Ishikawa (cell line): ENCODE results near the gene C17orf75.

Experiments
- CEBPB ChIP-seq: IDR thresholded peaks from 2 replicates; pipeline ENCODE4 v1.6.1; 2012
- CREB1 ChIP-seq: IDR thresholded peaks from 2 replicates; pipeline ENCODE4 v1.6.1; 2012; ENCODE audit warnings: low read depth
- EGR1 ChIP-seq: IDR thresholded peaks from 2 replicates; pipeline ENCODE4 v1.6.1; 2012
- FOXM1 ChIP-seq: IDR thresholded peaks from 2 replicates; pipeline ENCODE4 v1.6.1; 2012; ENCODE audit warnings: low read depth, borderline replicate concordance
- NFIC ChIP-seq: IDR thresholded peaks from 2 replicates; pipeline ENCODE4 v1.6.1; 2012
- RAD21 ChIP-seq: IDR thresholded peaks from 2 replicates; pipeline ENCODE4 v1.6.1; 2012; ENCODE audit warnings: low read depth
- TAF1 ChIP-seq: IDR thresholded peaks from 2 replicates; pipeline ENCODE4 v1.6.1; 2012; ENCODE audit warnings: low read depth, mild to moderate bottlenecking
- TCF12 ChIP-seq: IDR thresholded peaks from 2 replicates; pipeline ENCODE4 v1.6.1; 2012; ENCODE audit warnings: low read depth
- TEAD4 ChIP-seq: IDR thresholded peaks from 2 replicates; pipeline ENCODE4 v1.6.1; 2012
- YY1 ChIP-seq: IDR thresholded peaks from 2 replicates; pipeline ENCODE4 v1.6.1; 2012; ENCODE audit warnings: low read depth
- ZBTB7A ChIP-seq: IDR thresholded peaks from 2 replicates; pipeline ENCODE4 v1.6.1; 2012; ENCODE audit warnings: low read depth
- TF ChIP-seq, protein P1 (sequence below): IDR thresholded peaks from 2 replicates; pipeline ENCODE4 v1.6.1; 2012; ENCODE audit warnings: low read depth, mild to moderate bottlenecking
- TF ChIP-seq, protein P2 (sequence below): IDR thresholded peaks from 2 replicates; pipeline ENCODE4 v1.6.1; 2012
- TF ChIP-seq, protein P3 (sequence below): IDR thresholded peaks from 2 replicates; pipeline ENCODE4 v1.6.1; 2012

Gene C17orf75

DNA sequence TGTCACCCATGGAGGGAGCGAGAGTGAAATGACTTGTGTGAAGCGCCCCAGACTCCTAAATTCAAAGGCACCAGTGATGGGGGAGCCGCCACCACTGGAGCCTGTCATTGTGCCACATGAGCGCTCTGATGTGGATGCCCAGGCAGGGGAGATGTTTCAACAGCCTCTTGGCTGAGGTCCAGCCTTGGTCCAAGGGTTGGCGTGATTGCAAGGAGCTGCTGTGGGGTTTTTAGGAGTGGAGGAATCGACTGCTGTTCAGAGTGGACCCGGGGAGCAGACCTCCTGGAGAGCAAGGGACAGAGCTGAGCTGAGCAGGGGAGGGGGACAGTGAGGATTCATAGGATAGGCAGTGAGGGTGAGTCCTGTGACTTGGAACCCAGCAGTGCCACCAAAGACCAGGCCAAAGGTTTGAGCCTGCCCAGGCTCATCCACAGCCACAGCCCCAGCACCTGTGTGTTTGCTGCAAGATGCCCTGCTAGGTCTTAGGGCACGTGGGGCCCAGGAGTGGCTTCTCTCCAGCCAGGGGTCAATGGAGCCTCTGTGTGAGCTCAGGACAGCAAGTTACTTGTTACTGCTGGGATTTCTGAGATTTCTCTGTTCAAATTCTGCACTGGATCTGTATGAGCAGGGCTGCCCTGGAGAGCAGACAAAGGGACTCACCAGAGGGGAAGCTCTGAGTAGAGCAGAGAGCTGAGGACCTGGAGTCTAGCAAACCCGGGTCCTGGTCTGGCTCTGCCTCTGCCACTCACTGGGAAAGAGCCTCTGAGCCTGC lies 56.0 kb downstream of the C17orf75 start:
- TF ChIP-seq, protein P1, sequence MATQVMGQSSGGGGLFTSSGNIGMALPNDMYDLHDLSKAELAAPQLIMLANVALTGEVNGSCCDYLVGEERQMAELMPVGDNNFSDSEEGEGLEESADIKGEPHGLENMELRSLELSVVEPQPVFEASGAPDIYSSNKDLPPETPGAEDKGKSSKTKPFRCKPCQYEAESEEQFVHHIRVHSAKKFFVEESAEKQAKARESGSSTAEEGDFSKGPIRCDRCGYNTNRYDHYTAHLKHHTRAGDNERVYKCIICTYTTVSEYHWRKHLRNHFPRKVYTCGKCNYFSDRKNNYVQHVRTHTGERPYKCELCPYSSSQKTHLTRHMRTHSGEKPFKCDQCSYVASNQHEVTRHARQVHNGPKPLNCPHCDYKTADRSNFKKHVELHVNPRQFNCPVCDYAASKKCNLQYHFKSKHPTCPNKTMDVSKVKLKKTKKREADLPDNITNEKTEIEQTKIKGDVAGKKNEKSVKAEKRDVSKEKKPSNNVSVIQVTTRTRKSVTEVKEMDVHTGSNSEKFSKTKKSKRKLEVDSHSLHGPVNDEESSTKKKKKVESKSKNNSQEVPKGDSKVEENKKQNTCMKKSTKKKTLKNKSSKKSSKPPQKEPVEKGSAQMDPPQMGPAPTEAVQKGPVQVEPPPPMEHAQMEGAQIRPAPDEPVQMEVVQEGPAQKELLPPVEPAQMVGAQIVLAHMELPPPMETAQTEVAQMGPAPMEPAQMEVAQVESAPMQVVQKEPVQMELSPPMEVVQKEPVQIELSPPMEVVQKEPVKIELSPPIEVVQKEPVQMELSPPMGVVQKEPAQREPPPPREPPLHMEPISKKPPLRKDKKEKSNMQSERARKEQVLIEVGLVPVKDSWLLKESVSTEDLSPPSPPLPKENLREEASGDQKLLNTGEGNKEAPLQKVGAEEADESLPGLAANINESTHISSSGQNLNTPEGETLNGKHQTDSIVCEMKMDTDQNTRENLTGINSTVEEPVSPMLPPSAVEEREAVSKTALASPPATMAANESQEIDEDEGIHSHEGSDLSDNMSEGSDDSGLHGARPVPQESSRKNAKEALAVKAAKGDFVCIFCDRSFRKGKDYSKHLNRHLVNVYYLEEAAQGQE, result no peak
- no peak for TF ChIP-seq YY1
- no peak for TF ChIP-seq EGR1
- TF ChIP-seq TCF12, result no peak
- TF ChIP-seq NFIC, result peak; percentile 36
- no peak for TF ChIP-seq TEAD4

DNA sequence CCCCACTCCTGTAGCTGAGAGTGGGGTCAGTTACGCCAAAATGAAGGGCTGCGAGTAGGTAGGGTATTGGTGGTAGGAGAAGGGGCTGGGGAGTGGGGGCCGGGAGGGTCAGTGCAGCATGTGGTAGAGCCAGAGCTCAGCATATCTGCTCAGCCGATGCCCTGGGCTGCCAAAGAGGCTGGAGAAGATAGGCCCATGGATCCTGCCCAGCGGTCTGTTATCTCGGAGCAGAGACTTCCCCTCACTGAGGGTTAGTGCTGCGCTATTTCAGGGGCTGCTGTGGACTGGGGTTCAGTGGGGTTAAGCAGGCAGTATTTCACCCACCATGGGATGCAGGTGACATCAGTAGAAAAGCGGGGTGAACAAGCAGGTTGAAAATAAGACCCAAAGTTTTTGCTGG lies 56.7 kb downstream of the C17orf75 start:
- TF ChIP-seq TEAD4 (no peak), FOXM1 (no peak), RAD21 (no peak)
- TF ChIP-seq, protein P1, result no peak

DNA sequence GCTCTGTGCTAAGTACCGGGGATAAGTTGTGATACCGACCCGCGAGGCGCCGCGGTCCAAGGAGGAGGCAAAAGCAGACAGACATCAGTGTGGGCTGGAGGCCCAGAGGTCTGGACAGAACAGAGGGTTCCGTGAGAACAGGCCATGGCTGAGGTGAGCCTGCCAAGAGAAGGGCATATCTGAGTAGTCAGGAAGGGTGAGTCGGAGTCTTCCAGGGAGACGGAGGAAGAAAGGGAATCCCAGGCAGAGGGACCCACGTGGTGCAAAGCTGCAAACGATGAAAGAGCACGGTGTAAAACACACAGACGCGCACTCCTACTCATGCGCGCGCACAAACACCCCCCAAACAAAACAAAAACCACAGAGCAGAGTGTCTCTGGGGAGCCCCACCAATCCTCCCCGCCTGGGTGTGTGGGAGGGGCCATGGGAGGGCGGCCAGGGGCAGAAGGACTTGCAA lies 58.2 kb downstream of the C17orf75 start:
- no peak for TF ChIP-seq TCF12
- no peak for TF ChIP-seq CREB1
- TF ChIP-seq CEBPB, result no peak
- TF ChIP-seq NFIC, result no peak
- TF ChIP-seq, protein P2, sequence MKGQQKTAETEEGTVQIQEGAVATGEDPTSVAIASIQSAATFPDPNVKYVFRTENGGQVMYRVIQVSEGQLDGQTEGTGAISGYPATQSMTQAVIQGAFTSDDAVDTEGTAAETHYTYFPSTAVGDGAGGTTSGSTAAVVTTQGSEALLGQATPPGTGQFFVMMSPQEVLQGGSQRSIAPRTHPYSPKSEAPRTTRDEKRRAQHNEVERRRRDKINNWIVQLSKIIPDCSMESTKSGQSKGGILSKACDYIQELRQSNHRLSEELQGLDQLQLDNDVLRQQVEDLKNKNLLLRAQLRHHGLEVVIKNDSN, result no peak
- no peak for TF ChIP-seq RAD21
- TF ChIP-seq YY1, result no peak
- no peak for TF ChIP-seq FOXM1
- no peak for TF ChIP-seq TAF1
- no peak for TF ChIP-seq ZBTB7A
- TF ChIP-seq, protein P3, sequence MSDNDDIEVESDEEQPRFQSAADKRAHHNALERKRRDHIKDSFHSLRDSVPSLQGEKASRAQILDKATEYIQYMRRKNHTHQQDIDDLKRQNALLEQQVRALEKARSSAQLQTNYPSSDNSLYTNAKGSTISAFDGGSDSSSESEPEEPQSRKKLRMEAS, result no peak
- TF ChIP-seq, protein P1, result no peak

DNA sequence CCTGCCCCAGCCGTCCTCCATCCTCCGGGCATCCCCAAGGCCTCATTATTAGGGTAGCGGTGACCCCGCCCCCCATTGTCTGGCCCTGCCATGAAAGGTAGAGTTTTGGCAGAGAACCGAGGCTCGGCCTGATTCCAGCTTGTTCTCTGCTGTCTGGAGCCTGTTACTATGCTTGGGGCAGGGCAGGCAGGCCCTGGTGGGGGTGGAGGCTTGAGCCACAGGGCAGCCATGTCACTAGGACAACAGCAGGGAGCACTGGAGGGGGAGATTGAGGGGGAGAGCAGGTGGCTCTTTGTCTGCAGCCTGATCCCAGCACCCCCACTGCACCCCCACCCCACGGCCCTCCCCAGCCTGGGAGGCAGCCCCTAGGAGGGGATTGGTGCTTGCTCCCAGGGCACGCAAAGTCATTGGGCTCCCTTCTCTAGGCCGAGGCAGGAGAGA lies 60.9 kb downstream of the C17orf75 start:
- no peak; the same call in 1 of the 2 replicates for TF ChIP-seq TCF12
- no peak for TF ChIP-seq EGR1
- no peak for TF ChIP-seq CEBPB
- no peak for TF ChIP-seq ZBTB7A
- peak; percentile 92 for TF ChIP-seq NFIC
- TF ChIP-seq, protein P2, result no peak
- peak; percentile 80 for TF ChIP-seq YY1
- no peak for TF ChIP-seq RAD21
- TF ChIP-seq, protein P3, result no peak

DNA sequence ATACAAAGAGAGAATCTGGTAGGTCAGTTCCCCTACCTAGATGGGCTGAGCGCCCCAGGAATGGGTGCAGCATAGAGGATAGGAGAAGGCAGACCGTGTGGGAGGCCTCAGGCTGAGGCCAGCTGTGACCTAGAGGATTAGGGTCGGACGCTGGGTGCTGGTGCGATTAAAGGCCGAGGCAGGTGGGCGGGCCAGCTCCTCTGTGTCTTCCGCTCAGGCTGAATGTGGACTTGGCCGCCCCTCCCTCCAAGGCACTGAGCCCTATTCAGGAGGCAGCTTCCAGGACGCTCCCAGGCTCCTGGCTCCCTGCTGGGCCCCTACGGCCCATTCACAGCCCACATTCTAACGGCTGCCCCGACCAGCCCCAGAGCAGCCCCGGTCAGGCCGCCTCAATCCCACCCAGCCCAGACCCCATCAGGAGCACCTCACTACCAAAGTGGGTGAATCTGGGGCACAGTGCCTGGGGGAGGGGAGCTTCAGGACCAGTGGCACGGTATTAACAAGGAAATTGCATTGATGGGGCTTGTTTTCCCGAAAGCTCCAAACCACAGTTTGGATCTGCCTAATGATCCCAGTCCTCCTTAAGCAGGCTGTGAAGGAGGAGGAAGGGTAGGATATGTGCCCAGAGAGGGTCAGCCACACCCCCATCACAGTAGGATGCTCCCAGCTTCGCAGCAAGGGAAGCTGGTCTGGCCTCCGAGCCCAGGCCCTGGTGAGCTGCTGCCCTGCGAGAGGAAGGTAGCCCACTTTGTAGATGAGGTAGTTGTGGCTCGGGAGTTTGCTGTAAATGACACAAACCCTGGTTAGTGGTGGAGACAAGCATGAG lies 61.9 kb downstream of the C17orf75 start:
- TF ChIP-seq ZBTB7A (no peak), TAF1 (no peak), CEBPB (no peak), EGR1 (no peak)
